Dedifferentiated amniotic fluid mesenchymal stem cell (primary cell): ENCODE results near the gene PCGF3.
"Not testable (repeated sequence)": the region's sequence is repeated elsewhere in the genome, so short reads cannot be mapped to it uniquely, and the experiment has no call there.

Experiments used
- DNase-seq: peaks from one replicate; pipeline ENCODE4 v3.0.0-alpha.2; 2016; ENCODE audit errors: extremely low spot score

Gene PCGF3

GRCh38 chr4:704198-704891 lies 1.3 kb upstream of the PCGF3 start:
- no peak for DNase-seq

DNA sequence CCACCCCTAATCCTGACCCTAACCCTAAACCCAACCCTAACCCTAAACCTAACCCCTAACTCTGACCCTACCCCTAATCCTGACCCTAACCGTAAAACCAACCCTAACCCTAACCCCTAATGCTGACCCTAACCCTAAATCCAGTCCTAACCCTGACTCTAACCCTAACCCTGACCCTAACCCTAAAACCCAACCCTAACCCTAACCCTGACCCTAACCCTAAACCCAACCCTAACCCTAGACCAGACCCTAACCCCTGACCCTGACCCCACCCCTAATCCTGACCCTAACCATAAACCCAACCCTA lies 708 bp upstream of the PCGF3 start:
- no peak for DNase-seq

- not testable (repeated sequence) for DNase-seq
These were observed 526 bp downstream of the PCGF3 start for GRCh38 chr4:706083-706633.

DNA sequence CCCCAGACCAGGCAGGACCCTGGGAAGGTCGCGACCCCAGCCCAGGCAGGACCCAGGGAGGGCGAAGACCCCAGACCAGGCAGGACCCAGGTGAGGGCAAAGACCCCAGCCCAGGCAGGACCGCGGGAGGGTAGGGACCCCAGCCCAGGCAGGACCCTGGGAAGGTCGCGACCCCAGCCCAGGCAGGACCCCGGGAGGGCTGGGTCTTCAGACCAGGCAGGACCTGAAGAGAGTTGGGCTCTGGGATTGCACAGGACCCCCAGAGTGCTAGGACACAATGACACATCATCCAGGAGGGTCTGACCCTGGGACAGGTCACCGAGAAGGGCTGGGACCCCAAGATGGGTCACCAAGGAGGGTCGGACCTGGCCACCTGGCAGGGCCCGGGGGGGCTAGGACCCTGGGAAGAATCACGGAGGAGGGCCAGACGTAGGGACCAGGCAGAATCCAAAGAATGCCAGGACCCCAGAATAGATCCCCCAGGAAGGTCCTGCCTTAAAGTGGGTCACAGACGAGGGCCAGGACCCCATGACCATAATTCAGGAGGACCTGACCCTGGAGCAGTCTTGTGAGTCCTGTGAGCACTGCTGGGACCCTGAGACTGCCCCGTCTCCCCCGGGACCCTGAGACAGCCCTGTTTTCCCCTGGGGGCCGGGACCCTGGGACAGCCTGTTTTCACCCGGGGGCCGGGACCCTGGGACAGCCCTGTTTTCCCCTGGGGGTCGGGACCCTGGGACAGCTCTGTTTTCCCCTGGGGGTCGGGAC lies 1.4 kb downstream of the PCGF3 start:
- no peak for DNase-seq

GRCh38 chr4:707929-708630 lies 2.4 kb downstream of the PCGF3 start:
- DNase-seq, result no peak

DNA sequence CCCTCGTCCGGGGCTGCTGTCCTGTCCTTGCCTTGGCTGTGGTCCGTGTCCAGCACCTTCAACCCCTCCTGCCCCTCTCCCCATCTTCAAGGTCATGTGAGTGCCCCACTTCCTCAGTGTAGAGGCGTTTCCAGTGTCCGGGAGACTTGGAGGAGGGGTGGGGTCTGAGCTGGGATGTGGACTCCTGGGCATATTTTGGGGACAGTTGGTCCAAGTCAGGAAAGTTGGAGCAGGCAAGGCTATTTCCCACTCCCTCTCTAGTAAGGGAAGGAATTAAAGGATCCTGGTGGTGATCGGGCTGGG lies 3.0 kb downstream of the PCGF3 start:
- no peak for DNase-seq

DNA sequence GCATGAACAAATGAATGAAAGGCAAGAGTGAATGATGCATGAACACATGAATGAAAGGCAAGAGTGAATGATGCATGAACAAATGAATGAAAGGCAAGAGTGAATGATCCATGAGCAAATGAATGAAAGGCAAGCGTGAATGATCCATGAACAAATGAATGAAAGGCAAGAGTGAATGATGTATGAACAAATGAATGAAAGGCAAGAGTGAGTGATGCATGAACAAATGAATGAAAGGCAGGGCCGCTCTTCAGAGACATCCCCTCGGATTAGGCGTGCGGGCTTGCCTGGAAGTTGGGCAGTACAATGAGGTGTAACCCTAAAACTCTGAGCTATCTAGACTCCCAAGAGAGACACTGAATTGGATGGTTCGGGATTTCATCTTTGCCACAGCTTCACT lies 3.7 kb downstream of the PCGF3 start:
- DNase-seq, result no peak

- no peak for DNase-seq
These were observed 4.5 kb downstream of the PCGF3 start for GRCh38 chr4:710116-710515.

- no peak for DNase-seq
These were observed 5.3 kb downstream of the PCGF3 start for GRCh38 chr4:710916-711315.

- DNase-seq, result no peak
These were observed 6.5 kb downstream of the PCGF3 start for GRCh38 chr4:712093-712492.

- DNase-seq, result no peak
These were observed 7.4 kb downstream of the PCGF3 start for GRCh38 chr4:712916-713632.

DNA sequence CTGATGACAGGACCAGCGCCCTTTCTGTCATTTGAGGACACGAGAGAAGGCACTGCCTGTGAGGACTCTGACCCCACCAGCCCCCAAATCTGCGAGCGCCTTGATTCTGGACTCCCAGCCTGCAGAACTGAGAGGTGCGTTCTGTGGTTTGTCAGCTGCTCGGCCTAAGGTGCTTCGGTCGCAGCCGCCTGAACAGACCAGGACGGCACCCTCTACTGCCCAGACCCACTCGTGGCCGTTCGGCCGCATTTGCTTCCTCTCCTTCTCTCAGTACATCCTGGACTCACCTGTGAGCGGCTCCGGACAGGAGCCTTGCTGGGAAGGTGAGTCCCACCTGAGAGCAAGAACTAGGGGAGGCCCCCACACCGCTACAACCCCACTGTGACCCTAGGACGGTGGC lies 8.5 kb downstream of the PCGF3 start:
- DNase-seq, result no peak

GRCh38 chr4:717601-718320 lies 12.1 kb downstream of the PCGF3 start:
- no peak for DNase-seq

DNA sequence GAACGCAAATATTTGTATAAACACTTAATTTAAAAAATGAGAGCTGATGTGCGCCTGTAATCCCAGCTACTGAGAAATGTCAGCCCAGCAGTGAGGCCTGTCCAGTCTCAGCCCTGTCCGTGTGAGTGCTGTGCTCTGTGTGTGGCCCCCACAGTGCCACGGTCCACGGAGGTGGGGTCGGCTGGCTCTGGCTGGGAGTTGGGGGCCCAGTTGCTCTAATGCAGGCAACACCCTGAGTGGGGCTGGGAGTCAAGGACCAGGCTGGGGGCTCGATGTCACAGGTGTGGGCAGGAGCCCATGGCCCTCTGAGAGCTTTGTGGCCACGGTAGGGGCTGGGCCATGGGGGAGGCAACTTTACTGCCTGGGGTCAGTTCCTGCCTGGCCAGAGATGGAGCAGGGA lies 12.8 kb downstream of the PCGF3 start:
- DNase-seq, result no peak

GRCh38 chr4:720111-720860 lies 14.7 kb downstream of the PCGF3 start:
- DNase-seq, result no peak

DNA sequence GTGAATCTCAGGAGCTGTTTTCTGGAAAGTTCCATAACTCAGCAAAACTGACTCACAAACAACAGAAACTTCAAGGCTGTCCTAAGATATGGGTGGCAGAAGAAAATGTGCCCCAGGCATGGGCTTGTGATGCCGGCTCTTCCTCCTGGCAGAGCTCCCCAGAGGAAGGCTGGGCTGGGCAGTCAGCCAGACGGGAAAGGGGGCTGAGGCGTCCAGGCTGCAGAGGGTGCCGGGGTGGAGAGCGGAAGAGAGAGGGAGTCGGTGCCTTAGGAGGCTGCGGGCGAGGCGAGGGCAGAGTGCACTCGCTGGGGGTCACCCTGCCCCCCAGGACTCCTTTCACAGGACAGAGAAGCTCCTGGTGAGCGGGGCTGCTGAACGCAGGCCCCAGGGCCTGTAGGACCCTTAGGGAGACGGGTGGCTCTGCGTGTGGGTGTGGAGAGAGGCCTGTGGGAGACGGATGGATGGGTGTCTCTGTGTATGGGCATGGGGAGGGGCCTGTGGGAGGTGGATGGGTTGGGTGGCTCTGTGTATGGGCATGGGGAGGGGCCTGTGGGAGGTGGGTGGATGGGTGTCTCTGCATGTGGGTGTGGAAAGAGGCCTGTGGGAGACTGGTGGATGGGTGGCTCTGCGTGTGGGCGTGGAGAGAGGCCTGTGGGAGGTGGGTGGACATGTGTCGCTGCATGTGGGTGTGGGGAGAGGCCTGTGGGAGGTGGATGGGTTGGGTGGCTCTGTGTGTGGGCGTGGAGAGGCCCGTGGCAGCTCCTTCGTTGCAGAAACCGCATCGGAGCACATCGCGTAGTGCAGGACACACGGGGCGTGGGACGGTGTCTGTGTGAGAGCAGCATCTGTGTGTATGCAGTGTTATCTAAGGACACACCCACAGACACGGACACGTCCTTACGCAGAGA lies 15.9 kb downstream of the PCGF3 start:
- DNase-seq, result no peak

- no peak for DNase-seq
These were observed 16.6 kb downstream of the PCGF3 start for GRCh38 chr4:722169-722725.

- DNase-seq, result no peak
These were observed 17.3 kb downstream of the PCGF3 start for GRCh38 chr4:722851-723360.
